HG02970 (cell line): ENCODE measurements around the gene KDM7A.
"Not testable (repeated sequence)": the region's sequence is repeated elsewhere in the genome, so short reads cannot be mapped to it uniquely, and the experiment has no call there.

ENCODE experiments used
- ATAC-seq: cut with Tn5 transposase; IDR thresholded peaks from one replicate; pipeline ENCODE4 v1.9.1; 2021; ENCODE audit warnings: mild to moderate bottlenecking, moderate library complexity, moderate number of reproducible peaks; ENCODE audit not compliant: unreplicated experiment, low FRiP score

The KDM7A gene

DNA sequence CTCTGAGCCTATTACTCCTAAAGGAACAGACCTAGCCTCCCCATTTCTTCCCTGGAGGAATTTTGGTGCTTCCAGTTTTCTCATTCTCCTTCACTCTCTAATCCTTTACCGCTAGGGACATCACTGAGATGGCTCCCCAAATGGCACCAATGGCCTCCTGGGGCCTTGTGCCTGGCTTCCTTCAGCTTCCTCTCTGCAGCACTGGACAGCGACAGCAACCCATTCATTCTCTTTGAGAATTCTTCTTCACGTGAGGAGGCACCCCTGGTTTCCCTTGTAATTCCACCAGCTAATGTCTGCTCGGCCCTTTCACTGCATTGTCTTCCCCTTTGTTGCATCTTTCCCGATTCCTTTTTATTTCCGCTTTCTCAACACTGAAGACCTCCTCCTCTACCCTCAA, 24.6 kb upstream of the KDM7A start:
- no peak for ATAC-seq

DNA sequence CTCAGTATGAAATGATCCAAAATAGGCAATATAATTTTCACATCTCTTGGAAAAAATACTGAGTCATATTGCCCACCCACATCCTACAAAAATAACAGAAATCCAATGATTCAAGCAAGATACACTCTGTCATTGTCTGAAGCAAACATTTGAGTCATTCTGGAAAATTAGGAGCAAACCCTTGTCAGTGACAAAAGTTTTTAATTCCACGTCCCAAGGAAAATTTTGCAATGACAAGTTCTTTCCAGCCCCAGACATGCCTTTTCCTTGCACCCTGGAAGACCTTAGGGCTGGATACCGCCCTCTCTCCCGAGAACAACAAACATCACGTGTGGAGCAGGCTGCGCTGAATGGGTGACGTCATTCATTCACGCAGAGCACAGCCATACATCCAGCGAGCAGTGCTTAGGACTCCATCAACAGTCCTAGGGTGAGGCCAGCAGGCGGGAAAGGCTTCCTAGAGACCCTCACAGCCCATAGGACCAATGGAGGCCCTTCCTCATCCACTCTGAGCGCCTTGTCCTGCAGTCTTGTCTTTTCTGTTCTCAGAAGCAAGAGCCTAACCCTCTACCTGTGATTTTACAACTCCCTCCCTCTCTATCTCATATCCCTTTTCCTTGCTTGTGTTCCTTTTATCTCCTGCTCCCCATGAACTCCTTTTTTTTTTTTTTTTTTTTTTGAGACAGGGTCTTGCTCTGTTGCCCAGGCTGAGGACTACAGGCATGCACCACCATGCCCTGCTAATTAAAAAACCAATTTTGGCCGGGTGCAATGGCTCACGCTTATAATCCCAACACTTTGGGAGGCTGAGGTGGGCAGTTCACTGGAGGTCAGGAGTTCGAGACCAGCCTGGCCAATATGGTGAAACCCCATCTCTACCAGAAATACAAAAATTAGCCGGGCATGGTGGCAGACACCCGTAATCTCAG, 23.5 kb upstream of the KDM7A start:
- ATAC-seq, result no peak

DNA sequence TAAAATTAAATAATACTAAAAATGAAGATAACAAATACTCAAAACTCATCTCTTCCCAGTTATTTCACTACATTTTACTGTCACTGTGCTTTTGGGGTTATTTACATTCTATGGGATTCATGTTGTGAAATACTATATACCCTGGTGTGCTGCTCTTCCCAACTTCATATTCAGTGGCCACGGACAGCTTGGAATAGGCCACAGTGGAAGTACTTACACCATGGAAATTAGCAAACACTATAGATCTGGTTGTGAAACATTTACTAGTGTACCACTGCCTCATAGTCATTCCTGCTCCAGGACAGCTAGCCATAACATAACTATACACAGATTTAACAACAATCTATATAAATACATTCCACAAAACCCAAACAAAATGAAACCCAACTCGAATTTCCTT, 21.2 kb upstream of the KDM7A start:
- no peak for ATAC-seq

DNA sequence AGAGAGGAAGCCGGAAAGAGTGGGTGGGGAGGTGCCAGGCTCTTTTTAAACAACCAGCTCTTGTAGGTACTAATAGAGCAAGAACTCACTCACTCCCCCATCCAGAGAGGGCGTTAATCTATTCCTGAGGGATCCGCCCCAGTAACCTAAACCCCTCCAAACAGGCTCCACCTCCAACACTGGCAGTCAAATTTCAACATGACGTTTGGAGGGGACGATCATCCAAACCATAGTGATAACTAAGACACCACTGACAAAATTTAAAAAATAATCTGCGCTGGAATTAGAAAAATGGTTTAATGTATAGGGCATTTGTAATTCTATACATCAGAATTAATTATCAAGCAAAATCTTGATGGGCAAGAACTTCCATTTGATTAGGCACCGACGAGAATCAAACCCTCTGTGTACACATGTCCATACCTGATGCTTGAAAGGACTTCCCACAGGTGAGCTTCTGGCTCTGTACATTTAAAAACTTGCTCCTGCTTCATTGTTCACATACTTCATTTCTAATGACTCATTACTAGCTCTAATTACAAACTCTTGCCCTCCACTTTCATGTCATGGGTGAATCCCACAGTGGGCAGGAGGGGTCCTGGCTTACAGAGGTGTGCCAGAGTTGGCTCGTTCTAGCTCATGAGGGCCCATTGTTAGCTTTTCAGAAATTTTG, 20.6 kb upstream of the KDM7A start:
- no peak for ATAC-seq

DNA sequence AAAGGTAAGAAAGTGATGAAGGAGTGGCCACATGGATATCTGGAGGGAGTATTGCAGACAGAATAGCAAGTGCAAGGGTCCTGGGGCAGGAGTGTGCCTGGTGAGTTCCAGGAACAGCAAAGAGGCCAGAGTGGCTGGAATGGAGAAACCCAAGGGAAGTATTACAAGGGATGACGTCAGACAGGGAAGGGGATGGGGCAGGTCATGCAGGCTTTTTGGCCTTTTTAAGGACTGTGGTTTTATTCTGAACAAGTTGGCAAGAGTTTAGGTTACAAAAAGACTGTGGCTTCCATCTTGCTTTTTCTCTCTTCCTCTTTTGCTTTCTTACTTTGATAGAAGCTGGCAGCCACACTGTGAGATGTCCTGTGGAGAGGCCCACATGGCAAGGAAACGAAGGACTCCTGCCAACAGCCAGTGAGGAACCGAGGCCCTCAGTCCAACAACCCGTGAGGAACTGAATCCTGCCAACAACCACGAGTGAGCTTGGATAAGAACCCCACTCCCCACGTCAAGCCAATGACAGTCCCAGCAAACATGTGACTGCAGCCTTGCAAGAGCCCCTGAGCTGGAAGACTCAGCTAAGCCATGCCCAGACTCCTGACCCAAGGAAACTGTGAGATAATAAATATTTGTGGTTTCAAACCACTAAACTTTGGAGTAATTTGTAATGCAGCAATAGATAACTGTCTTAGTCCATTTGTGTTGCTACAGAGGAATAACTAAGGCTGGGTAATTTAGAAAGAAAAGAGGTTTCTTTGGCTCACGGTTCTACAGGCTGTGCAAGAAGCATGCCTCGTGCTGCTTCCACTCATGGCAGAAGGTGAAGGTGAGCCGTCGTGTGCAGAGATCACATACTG, 19.8 kb upstream of the KDM7A start:
- no peak for ATAC-seq

DNA sequence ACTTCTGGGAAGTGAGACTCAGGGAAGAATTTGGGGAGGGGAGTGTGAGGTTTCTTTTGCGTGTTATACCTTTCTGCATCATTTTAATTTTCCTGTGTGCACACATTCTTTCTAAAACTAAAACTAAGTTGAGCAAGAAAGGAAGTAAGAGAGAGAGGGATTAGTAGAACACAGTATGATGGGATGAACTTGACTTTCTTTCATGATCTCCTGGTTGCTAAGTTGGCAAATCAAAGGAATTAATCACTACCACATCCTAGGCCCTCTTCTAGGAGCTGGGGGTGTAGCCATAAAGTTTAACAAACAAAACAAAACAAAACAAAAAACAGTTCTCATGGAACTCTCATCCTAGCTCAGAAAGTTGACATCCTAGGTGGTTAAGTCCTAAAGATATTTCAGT, 19.1 kb upstream of the KDM7A start:
- ATAC-seq, result no peak

DNA sequence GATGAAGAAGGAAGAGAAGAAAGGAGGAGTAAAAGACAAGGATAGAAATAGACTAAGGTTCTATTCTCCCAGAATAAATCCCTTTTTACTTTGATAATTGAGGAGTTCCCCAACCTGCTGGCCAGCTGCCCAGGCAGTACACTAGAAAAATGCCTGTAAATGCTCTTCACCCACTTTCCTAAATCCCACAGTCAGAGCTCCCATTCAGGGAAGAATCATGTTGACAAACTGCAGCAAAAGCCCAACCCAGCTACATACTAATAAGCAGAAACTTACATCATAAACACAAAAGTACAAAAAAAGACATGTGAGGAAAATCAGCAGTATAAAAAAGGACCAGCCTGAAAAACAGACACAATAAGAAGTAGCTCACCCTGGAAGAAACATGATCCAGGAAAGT, 15.8 kb upstream of the KDM7A start:
- no peak for ATAC-seq

DNA sequence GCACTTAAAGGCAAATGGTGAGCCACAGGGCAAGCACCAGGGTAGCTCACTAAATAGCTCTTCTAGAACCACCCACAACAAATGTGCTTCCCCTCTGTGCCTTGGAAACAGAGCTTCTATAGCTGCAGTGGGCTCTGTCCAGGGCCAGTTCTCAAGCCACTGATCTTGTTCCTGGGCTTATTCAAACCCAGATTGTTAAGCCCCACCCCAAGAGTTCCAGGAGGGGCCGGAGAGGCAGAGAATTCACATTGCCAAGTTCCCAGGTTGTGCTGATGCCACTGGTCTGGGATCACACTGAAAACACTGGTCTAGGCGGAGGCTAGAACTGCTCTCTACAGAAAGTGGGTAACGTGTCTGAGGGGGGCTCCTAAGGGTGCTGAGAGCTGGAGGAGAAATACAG, 15.4 kb upstream of the KDM7A start:
- ATAC-seq, result no peak

DNA sequence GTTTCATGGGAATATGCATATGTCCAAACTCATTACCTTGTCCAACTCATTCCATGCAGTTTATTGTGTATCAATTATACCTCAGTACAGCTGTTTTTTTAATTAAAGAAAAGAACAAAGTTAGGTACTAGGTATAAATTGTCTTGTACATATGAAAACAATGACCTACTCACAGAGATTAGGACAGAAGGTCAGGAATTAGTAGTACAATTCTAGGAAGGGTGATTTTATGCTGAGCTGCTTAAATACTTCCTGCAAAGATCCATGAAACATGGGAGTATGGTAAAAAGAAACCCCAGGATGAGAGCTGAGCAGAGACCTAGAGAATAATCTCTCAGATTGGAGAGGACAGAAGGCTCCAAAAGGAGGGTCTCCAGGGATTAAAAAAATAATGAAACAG, 13.8 kb upstream of the KDM7A start:
- ATAC-seq, result no peak

DNA sequence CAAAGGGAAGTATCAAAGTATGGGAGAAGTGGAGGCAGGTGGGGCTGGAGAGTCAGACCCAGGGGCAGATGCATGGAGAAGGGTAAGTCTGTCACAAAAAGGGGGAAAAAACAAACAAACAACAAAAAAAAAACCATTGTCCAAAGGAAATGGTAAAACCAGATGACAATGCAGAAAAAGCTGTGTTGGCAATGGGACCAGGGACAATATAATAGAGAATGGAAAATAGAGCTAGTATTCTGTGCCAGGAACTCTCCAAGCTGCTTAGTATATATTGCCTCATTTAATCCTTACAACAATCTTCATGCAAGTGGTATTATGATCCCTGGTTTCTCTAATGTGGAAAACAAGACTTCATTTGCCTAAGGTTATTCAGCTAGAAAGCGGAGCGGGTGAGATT, 13.1 kb upstream of the KDM7A start:
- ATAC-seq, result no peak

DNA sequence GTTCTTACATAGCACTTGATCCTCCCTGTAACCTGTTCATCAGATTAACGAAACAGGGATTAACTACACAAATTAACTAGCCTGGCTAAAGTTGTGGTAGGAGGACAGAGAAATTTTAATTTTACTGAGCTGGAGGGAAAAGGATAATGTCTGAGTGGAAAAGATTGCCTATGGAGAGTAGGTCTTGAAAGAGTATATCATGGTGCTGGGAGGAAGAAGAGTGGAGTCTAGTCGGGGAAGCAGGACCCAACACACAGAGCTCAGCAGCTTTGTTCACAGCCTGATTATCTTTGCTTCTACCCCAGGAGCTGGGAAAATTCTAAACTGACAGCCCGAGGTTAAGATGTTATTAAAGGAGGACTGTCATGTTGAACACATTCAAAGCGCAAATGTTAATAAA, 6.1 kb upstream of the KDM7A start:
- no peak for ATAC-seq

DNA sequence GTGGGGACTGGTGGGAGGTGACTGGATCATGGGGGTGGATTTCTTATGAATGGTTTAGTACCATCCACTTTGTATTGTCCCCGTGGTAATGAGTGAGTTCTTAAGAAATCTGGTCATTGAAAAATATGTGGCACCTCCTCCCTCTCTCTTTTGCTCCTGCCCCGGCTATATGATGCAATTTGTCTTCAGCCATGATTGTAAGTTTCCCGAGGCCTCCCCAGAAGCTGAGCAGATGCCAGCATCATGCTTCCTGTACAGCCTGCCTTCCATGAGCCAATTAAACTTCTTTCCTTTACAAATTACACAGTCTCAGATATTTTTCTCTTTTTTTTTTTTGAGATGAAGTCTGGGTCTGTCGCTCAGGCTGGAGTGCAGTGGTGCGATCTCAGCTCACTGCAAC, 2.6 kb upstream of the KDM7A start:
- no peak for ATAC-seq

DNA sequence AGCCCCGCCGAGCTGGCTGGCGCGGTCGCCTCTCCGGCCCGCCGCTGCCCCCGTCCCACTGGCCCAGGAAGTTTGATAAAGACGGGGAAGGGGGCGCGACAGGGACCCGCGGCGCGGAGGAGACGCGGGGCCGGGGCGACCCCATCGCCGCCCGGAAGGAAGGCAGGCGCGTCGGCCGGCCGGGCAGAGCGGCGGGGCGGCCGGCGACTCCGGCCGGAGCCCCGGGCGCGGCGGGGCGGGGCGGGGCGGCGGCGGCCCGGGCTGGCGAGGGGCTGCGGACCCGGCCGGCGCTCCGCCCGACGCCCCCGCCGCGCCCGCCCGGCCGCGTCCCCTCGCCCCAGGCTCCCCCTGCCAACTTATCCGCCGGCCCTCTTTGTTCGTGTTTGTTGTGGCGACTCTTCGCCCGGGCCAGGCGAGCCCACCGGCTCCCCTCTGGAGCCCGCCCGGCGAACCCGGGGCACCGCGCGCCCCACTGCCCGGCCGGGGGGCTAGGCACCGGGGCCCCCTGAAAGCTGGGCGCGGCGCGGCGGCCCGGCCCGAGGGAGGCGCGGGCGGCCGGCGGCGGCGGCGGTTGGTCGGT, 571 bp downstream of the KDM7A start:
- ATAC-seq, result no peak

DNA sequence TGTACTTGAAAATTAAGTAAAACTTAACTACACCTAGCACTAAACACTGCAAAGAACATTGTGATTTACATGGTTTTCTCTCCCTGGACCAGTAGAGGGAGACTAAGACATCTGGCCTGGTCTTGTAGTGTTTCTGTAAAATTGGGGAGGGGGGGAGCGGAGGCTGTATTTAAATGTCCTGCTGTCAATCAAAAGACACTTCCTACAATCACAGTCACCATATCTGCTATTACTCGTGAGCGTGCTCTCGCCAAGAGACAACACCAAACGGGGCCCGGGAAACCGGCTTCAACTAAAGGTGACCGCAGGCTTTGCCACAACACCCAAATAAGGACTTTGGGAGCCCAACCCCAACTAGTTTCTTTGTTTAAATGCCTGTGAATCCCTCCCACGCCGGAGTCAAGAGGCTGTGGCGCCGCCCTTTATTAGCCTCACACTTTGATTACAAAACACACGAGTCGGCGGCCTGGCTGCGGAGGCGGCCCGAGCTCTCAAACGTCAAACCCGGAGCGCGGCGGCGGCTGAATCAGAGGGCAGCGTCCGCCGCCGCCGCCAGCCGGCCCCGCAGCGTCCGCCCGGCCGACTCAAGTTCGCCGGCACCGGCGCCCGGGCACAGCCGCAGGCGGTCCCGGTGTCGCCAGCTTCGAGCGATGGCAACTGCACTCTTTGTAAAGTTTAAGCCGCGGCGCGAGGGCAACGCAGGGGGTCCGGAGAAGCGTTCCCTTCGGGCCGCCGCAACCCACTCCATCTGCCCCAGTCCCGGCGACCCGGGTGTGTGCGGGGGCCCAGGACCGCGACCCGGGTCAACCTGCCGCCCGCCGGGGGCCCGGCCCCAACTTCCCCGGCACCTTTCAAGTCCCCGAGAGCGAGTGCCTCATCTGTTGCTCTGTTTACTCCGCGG, 1.3 kb downstream of the KDM7A start:
- ATAC-seq, result peak; percentile 42

DNA sequence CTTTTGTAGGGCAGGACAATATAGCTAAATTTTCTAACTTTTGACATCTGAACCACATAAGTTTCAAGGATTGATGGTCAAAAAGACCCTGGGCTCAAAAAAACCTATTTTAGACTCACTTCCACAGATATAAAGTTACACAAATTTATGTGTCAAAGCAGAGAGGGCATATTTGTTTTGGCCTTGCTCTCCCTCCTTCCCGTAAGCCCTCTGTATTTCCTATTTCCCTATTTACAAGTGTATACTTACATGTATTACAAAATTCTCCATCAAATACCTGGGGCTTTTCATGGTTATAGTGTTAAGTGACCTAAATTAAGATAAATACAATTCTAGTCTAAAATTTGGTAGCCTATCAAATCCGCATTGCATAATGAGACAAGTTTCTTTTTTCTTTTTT, 2.6 kb downstream of the KDM7A start:
- no peak for ATAC-seq

DNA sequence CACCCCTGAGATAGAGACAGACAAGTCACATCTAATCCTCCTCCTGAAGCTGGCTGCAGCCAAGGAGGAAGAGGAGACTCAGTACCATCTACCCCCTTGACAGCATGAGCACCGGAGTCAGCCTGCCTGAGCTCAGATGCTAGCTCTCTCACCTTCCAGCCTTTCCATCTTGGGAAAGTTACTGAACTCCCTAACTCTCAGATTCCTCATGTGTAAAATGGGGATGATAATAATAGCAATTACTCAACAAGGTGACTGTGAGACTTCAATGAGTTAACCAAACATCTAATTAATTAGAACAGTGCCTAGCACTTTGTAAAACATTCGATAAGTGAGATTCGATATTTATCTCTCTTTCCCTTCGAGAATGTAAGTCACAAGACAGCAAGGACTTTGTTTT, 6.4 kb downstream of the KDM7A start:
- no peak for ATAC-seq

DNA sequence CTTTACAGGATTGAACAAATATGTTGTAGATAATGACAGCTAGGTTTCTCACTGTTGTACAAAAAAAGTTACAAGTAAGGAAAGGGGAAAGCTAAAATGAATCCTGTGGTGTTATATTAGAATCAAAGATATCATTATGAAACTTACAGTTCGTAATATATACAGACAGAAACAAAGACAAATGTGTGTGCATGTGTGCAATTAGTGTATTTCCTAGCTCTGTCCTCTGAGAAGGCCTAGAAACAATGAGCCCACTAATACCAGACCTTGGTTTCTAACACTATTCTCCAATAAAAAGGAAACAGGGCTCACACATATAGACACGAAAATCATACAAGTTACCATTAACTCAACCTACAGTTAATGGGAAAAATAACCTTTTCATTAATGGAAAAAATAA, 8.0 kb downstream of the KDM7A start:
- ATAC-seq, result no peak

DNA sequence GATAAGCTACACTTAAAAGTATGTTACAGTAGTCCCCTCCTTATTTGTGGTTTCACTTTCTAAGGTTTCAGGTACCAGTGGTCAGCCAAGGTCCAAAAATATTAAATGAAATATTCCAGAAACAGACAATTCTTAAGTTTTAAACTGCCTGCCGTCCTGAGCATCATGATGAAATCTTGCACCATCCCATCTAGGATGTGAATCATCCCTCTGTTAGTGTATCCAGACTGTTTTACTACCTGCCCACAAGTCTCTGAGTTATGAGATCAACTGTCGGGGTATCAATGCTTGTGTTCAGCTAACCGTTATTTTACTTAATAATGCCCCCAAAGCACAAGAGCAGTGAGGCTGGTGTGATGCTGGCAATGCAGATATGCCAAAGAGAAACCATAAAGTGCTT, 11.4 kb downstream of the KDM7A start:
- no peak for ATAC-seq

DNA sequence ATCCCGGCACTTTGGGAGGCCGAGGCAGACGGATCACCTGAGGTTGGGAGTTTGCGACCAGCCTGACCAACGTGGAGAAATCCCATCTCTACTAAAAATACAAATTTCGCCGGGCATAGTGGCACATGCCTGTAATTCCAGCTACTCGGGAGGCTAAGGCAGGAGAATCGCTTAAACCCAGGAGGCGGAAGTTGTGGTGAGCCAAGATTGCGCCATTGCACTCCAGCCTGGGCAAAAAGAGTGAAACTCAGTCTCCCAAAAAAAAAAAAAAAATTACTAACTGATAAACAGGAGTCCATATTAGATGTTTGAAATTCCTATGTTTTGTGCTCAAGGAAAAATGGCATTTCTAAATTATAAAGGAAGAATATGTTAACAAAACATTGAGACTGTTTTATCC, 14.7 kb downstream of the KDM7A start:
- not testable (repeated sequence) for ATAC-seq

DNA sequence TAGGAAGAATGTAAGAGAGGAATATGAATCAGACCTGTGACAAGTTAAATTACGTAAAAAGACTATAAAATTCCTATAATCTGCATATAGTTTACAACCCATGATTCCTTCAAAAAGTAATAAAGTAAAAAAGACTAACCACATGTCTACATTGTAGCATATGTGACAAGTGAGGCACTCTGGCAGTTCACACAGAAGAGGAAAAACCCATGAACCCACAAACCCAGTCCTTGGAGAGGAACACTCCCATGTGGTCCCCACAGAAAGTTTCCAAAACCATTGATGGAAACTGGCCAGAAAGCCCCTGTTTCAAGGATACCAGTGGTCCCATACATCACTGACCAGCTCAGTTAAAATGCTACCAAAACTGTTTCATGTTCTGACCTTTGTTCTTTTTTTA, 15.7 kb downstream of the KDM7A start:
- no peak for ATAC-seq
